ENCODE measurements around the gene NEDD4L. TPM values are rescaled to one million over a fixed set of nuclear protein-coding genes. Genes with fewer than 3 reads are reported as not detected.

The NEDD4L gene
- polyA plus RNA-seq, 1 of the 3 experiments (the other 2 are of a cell fraction): 13.2 TPM

GRCh38 chr18:58229162-58229561, 185.1 kb downstream of the NEDD4L start:
- Histone ChIP-seq H3F3A (replicated peaks; ENCODE audit: insufficient read depth) (peaks cover 5% of the 10 kb centered on the region), H3K27ac (ENCODE audit: low read depth in 2 of 2, low read length in 1 of 2) (no peak overlapping the region), H3K4me3 (ENCODE audit: low read depth in 2 of 2, low read length in 1 of 2) (no peak overlapping the region), H3K27me3 (ENCODE audit: insufficient read depth) (no peaks in the 10 kb centered on the region), H4K20me1 (ENCODE audit: insufficient read depth) (no peaks in the 10 kb centered on the region), H3K79me2 (ENCODE audit: insufficient read depth) (no peaks in the 10 kb centered on the region), H2AFZ (ENCODE audit: low read depth) (no peak overlapping the region), H3K4me1 (ENCODE audit: control insufficient read depth in 1 of 2, insufficient read depth in 2 of 2, low read depth in 1 of 2, low read length in 1 of 2) (peaks cover 11 to 18% of the 10 kb centered on the region in 2 experiments; a peak in 3 of 4 replicates), H3K36me3 (replicated peaks in 1 of 2; ENCODE audit: control insufficient read depth in 1 of 2, insufficient read depth in 2 of 2, low read length in 1 of 2) (no peaks in the 10 kb centered on the region), H3K9me3 (no peaks in the 10 kb centered on the region), H3K9me2 (no peaks in the 10 kb centered on the region), H3K4me2 (no peak overlapping the region), H3K9ac (no peak overlapping the region)
- CTCF ChIA-PET: interaction anchor here (1.1 to 2.5 kb wide), 3 partner anchors 14 to 35 kb away, joined by 3 to 9 read pairs (median 4); no protein-coding TSS in a partner anchor
- WGBS (ENCODE audit: low lambda C conversion rate): 97% methylated on average over 3 of the region's 5 CpGs
- no peak for DNase-seq
- POLR2A ChIA-PET: no interaction called here
- no peak for TF ChIP-seq YY1 (IDR thresholded peaks at IDR 0.05; ENCODE audit: low read depth)
- TF ChIP-seq, protein P1, sequence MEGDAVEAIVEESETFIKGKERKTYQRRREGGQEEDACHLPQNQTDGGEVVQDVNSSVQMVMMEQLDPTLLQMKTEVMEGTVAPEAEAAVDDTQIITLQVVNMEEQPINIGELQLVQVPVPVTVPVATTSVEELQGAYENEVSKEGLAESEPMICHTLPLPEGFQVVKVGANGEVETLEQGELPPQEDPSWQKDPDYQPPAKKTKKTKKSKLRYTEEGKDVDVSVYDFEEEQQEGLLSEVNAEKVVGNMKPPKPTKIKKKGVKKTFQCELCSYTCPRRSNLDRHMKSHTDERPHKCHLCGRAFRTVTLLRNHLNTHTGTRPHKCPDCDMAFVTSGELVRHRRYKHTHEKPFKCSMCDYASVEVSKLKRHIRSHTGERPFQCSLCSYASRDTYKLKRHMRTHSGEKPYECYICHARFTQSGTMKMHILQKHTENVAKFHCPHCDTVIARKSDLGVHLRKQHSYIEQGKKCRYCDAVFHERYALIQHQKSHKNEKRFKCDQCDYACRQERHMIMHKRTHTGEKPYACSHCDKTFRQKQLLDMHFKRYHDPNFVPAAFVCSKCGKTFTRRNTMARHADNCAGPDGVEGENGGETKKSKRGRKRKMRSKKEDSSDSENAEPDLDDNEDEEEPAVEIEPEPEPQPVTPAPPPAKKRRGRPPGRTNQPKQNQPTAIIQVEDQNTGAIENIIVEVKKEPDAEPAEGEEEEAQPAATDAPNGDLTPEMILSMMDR (IDR thresholded peaks at IDR 0.05): no peak
- no peak for TF ChIP-seq ELF1 (IDR thresholded peaks at IDR 0.05)
- TF ChIP-seq CHD2 (IDR thresholded peaks at IDR 0.05; ENCODE audit: low read length, partially characterized antibody): no peak
- no peak for TF ChIP-seq USF2 (IDR thresholded peaks at IDR 0.05; ENCODE audit: borderline replicate concordance, low read depth, low read length)
- no peak for TF ChIP-seq RFX5 (IDR thresholded peaks at IDR 0.05; ENCODE audit: low read length)

- no peak overlapping the region for H2AFZ ChIP-seq (ENCODE audit: low read depth)
- POLR2A ChIA-PET: no interaction called here
- H3K4me1 ChIP-seq (ENCODE audit: control insufficient read depth in 1 of 2, insufficient read depth in 2 of 2, low read depth in 1 of 2, low read length in 1 of 2): peaks cover 4 to 8% of the 10 kb centered on the region in 2 experiments; a peak in 2 of 4 replicates
- H3K4me2 ChIP-seq: no peak overlapping the region; the same call in 1 of the 2 replicates
- CTCF ChIA-PET: interaction anchor here (1.1 kb wide), 1 partner anchor 25 kb away, joined by 3 read pairs; no protein-coding TSS in a partner anchor
- H3K27me3 ChIP-seq (ENCODE audit: insufficient read depth): no peaks in the 10 kb centered on the region
- H3F3A ChIP-seq (replicated peaks; ENCODE audit: insufficient read depth): no peaks in the 10 kb centered on the region
- no peak overlapping the region for H3K27ac ChIP-seq (ENCODE audit: low read depth in 2 of 2, low read length in 1 of 2)
- H3K79me2 ChIP-seq (ENCODE audit: insufficient read depth): no peaks in the 10 kb centered on the region
- H3K9me2 ChIP-seq: no peaks in the 10 kb centered on the region
- no peak for DNase-seq
- no peak overlapping the region for H3K9ac ChIP-seq
- TF ChIP-seq REST (IDR thresholded peaks at IDR 0.05; ENCODE audit: low read depth, low read length): no peak
- no peak for TF ChIP-seq FOSL2 (IDR thresholded peaks at IDR 0.05; ENCODE audit: borderline replicate concordance, low read depth)
- 0 out of 2 replicates have a peak, but pooled peaks have one; percentile 5 for TF ChIP-seq PBX3 (IDR thresholded peaks at IDR 0.05)
- TF ChIP-seq EZH2phosphoT487 (IDR thresholded peaks at IDR 0.05; ENCODE audit: borderline replicate concordance, low read depth): no peak
- H3K4me3 ChIP-seq (ENCODE audit: low read depth in 2 of 2, low read length in 1 of 2): no peak overlapping the region
- H4K20me1 ChIP-seq (ENCODE audit: insufficient read depth): no peaks in the 10 kb centered on the region
- 87% methylated on average over 8 of the region's 8 CpGs for WGBS (ENCODE audit: low lambda C conversion rate)
- no peaks in the 10 kb centered on the region for H3K36me3 ChIP-seq (replicated peaks in 1 of 2; ENCODE audit: control insufficient read depth in 1 of 2, insufficient read depth in 2 of 2, low read length in 1 of 2)
- no peaks in the 10 kb centered on the region for H3K9me3 ChIP-seq
Observed at GRCh38 chr18:58230438-58231179, 186.6 kb downstream of the NEDD4L start.

All from SK-N-SH (cell line).